H9 (cell line): ENCODE results near the gene VEGFB. TPM values are rescaled to one million over a fixed set of nuclear protein-coding genes. Genes with fewer than 3 reads are reported as not detected.

Experiments used
- DNase-seq: peaks from one replicate; pipeline ENCODE4 v3.0.0-alpha.2; 2017
- H2AFZ ChIP-seq: one replicate; pipeline ENCODE4 v1.6.1; 2013; ENCODE audit warnings: mild to moderate bottlenecking, low read length, control low read depth, moderate library complexity
- H2AK5ac ChIP-seq: 2 replicates; pipeline ENCODE4 v1.6.1; 2013; ENCODE audit warnings: low read length, control low read depth, mixed read lengths; ENCODE audit not compliant: insufficient read length
- H2BK120ac ChIP-seq: one replicate; pipeline ENCODE4 v1.6.1; 2013; ENCODE audit warnings: low read depth, mild to moderate bottlenecking, low read length, control low read depth, inconsistent platforms; ENCODE audit not compliant: poor library complexity, severe bottlenecking
- H2BK12ac ChIP-seq: 2 replicates; pipeline ENCODE4 v1.6.1; 2013; ENCODE audit warnings: low read length, control low read depth, mixed read lengths, low read depth; ENCODE audit not compliant: insufficient read length
- H2BK15ac ChIP-seq: 2 replicates; pipeline ENCODE4 v1.6.1; 2013; ENCODE audit warnings: low read depth, low read length, control low read depth
- H2BK20ac ChIP-seq: one replicate; pipeline ENCODE4 v1.6.1; 2013; ENCODE audit warnings: low read depth, mild to moderate bottlenecking, low read length, control low read depth, inconsistent platforms; ENCODE audit not compliant: poor library complexity, severe bottlenecking
- H2BK5ac ChIP-seq: 2 replicates; pipeline ENCODE4 v1.6.1; 2013; ENCODE audit warnings: low read length, control low read depth, mixed read lengths; ENCODE audit not compliant: insufficient read length
- H3K14ac ChIP-seq: 2 replicates; pipeline ENCODE4 v1.6.1; 2013; ENCODE audit warnings: low read length, control low read depth; ENCODE audit not compliant: insufficient read depth
- H3K18ac ChIP-seq: 2 replicates; pipeline ENCODE4 v1.6.1; 2013; ENCODE audit warnings: low read depth, mild to moderate bottlenecking, mixed read lengths, low read length, control low read depth; ENCODE audit not compliant: insufficient read length
- H3K23ac ChIP-seq: 2 replicates; pipeline ENCODE4 v1.6.1; 2013; ENCODE audit warnings: low read length, control low read depth, mixed read lengths, low read depth; ENCODE audit not compliant: insufficient read length
- H3K23me2 ChIP-seq: 2 replicates; pipeline ENCODE4 v1.6.1; 2013; ENCODE audit warnings: low read depth, mild to moderate bottlenecking, mixed read lengths, low read length, control low read depth; ENCODE audit not compliant: insufficient read length, poor library complexity, severe bottlenecking
- H3K27ac ChIP-seq: 2 replicates; pipeline ENCODE4 v1.5.1; 2013; ENCODE audit warnings: low read length, control low read depth, mixed read lengths, low read depth; ENCODE audit not compliant: insufficient read length
- H3K27me3 ChIP-seq: 2 replicates; pipeline ENCODE4 v1.6.1; 2013; ENCODE audit warnings: low read length, control low read depth, inconsistent platforms; ENCODE audit not compliant: insufficient read depth
- H3K4ac ChIP-seq: 2 replicates; pipeline ENCODE4 v1.6.1; 2013; ENCODE audit warnings: low read depth, mild to moderate bottlenecking, control low read depth, inconsistent platforms, low read length, moderate library complexity
- H3K4me1 ChIP-seq: 2 replicates; pipeline ENCODE4 v1.6.1; 2013; ENCODE audit warnings: low read length, control low read depth, inconsistent platforms; ENCODE audit not compliant: insufficient read depth
- H3K4me2 ChIP-seq: 2 replicates; pipeline ENCODE4 v1.6.1; 2013; ENCODE audit warnings: low read length, control low read depth, mixed read lengths; ENCODE audit not compliant: insufficient read length, insufficient read depth
- H3K56ac ChIP-seq: 2 replicates; pipeline ENCODE4 v1.6.1; 2013; ENCODE audit warnings: low read depth, mild to moderate bottlenecking, mixed read lengths, low read length, control low read depth; ENCODE audit not compliant: insufficient read length
- H3K79me1 ChIP-seq: 2 replicates; pipeline ENCODE4 v1.6.1; 2013; ENCODE audit warnings: low read depth, mild to moderate bottlenecking, moderate library complexity, low read length, control low read depth, inconsistent platforms; ENCODE audit not compliant: insufficient read depth, poor library complexity, severe bottlenecking
- H3K79me2 ChIP-seq: 2 replicates; pipeline ENCODE4 v1.6.1; 2013; ENCODE audit warnings: low read length, control low read depth, inconsistent platforms; ENCODE audit not compliant: insufficient read depth
- H3K9ac ChIP-seq: 2 replicates; pipeline ENCODE4 v1.6.1; 2013; ENCODE audit warnings: low read length, control low read depth, mixed read lengths; ENCODE audit not compliant: insufficient read length; ENCODE audit errors: extremely low read depth
- H3K9me3 ChIP-seq: one replicate; pipeline ENCODE4 v1.6.1; 2013; ENCODE audit warnings: low read depth, low read length, inconsistent platforms; ENCODE audit not compliant: control insufficient read depth
- H3T11ph ChIP-seq: one replicate; pipeline ENCODE4 v1.6.1; 2013; ENCODE audit warnings: mild to moderate bottlenecking, low read length, control low read depth, inconsistent platforms
- H4K20me1 ChIP-seq: one replicate; pipeline ENCODE4 v1.6.1; 2013; ENCODE audit not compliant: control insufficient read depth, insufficient read length, insufficient read depth
- H4K5ac ChIP-seq: 2 replicates; pipeline ENCODE4 v1.6.1; 2013; ENCODE audit warnings: low read depth, mild to moderate bottlenecking, mixed read lengths, low read length, control low read depth; ENCODE audit not compliant: insufficient read length
- H4K8ac ChIP-seq: replicated peaks from 2 replicates; pipeline ENCODE4 v1.6.1; 2013; ENCODE audit warnings: low read length, control low read depth, mixed read lengths, low read depth; ENCODE audit not compliant: insufficient read length
- H4K91ac ChIP-seq: 2 replicates; pipeline ENCODE4 v1.6.1; 2013; ENCODE audit warnings: low read depth, mild to moderate bottlenecking, moderate library complexity, mixed read lengths, low read length, control low read depth; ENCODE audit not compliant: insufficient read length
- H3K27ac Mint-ChIP-seq, 3 experiments: 2 replicates in 2 of 3; 3 replicates in 1 of 3; pipeline ENCODE4 v1.8.0; 2020 to 2021; ENCODE audit warnings: mixed read lengths in 3 of 3, mild to moderate bottlenecking in 1 of 3, moderate library complexity in 1 of 3
- H3K27me3 Mint-ChIP-seq: 2 replicates; pipeline ENCODE4 v1.8.0; 2021; ENCODE audit warnings: low read depth, mild to moderate bottlenecking, moderate library complexity, mixed read lengths
- H3K36me3 Mint-ChIP-seq, 3 experiments: 2 replicates in 2 of 3; 3 replicates in 1 of 3; pipeline ENCODE4 v1.8.0; 2020 to 2021; ENCODE audit warnings: low read depth in 3 of 3, mixed read lengths in 3 of 3; ENCODE audit not compliant: insufficient read depth in 1 of 3
- H3K4me1 Mint-ChIP-seq, 2 experiments: 2 replicates each; pipeline ENCODE4 v1.8.0; 2020; ENCODE audit warnings: mixed read lengths in 2 of 2
- H3K4me3 Mint-ChIP-seq, 2 experiments: 2 replicates in 1 of 2; 3 replicates in 1 of 2; pipeline ENCODE4 v1.8.0; 2020 to 2021; ENCODE audit warnings: mild to moderate bottlenecking in 2 of 2, mixed read lengths in 2 of 2, moderate library complexity in 1 of 2
- H3K9me3 Mint-ChIP-seq, 2 experiments: 2 replicates in 1 of 2; 3 replicates in 1 of 2; pipeline ENCODE4 v1.8.0; 2020; ENCODE audit warnings: mild to moderate bottlenecking in 2 of 2, mixed read lengths in 2 of 2, moderate library complexity in 1 of 2
- WGBS: extraction: QIAGEN DNeasy Blood & Tissue Kit; methylation state at CpG from one replicate; pipeline ENCODE4 v1.1.7; 2013; ENCODE audit warnings: missing lambda C conversion rate, low lambda C conversion rate, mixed read lengths; ENCODE audit not compliant: insufficient read length; ENCODE audit errors: extremely low coverage; 5-methylcytosine and 5-hydroxymethylcytosine counted together
- total RNA-seq: library from RNA; stranded (reverse); gene quantifications from 2 replicates; pipeline ENCODE4 v1.2.1, GENCODE V29; 2021
- TF ChIP-seq, protein P1 (sequence below): fragments of 200-600 bp; sonication (generic); conservative IDR thresholded peaks from 3 replicates; pipeline ENCODE4 v1.8.0; 2021; ENCODE audit warnings: antibody characterized with exemption, mild to moderate bottlenecking

Gene VEGFB
- total RNA-seq, 1 experiment from 2014 or later = 57.7 TPM

DNA sequence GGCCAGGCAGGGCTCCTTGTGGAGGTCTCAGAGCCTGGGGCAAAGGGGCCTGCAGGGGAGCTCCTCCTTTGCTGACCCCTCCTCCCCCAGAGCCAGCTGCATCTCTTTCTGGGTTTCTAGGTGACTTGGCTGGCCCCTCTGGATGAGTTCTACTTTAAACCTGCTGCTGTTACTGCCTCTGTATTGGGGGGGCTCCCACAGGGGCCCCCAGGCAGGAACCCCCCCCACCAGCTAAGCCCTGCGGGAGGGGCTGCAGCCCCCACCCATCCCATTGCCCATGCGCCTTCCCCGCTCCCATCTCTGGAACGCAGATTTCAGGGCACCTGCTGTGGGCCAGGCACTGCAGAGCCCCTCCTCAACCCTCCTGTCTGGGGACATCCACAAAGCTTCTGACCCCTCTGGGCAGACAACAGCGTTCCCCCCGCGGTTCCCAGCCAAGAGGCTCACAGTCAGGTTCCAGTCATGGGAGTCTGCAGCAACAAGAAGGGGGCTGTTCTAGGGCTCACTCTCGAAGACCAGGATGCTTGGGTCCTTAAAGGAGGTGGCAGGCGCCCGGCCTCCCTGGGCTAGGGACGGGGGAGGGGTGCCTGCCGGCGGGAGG lies 16.1 kb downstream of the VEGFB start:
- Histone ChIP-seq H3K27ac (no peak overlapping the region), H3K27me3 (no peaks in the 10 kb centered on the region)
- no CpG with 5 or more reads among the region's 13 CpGs for WGBS

More for the DNA sequence above, 16.1 kb downstream of the VEGFB start:
- peaks cover 34 to 44% of the 10 kb centered on the region in 2 experiments for H3K4me1 Mint-ChIP-seq
- no peaks in the 10 kb centered on the region for H4K20me1 ChIP-seq
- H2BK20ac ChIP-seq = no peak overlapping the region
- H2BK12ac ChIP-seq = no peak overlapping the region
- peak overlapping the region; percentile 88 to 97 (median 97); a peak in 6 of 7 replicates for H3K27ac Mint-ChIP-seq
- H3K14ac ChIP-seq = no peak overlapping the region; the same call in 1 of the 2 replicates
- no peak overlapping the region for H4K5ac ChIP-seq
- H3K23me2 ChIP-seq = peaks cover 26% of the 10 kb centered on the region
- no peak overlapping the region for H2BK15ac ChIP-seq
- no peaks in the 10 kb centered on the region for H3K27me3 Mint-ChIP-seq
- peaks cover 3% of the 10 kb centered on the region for H3K79me1 ChIP-seq
- TF ChIP-seq, protein P1, sequence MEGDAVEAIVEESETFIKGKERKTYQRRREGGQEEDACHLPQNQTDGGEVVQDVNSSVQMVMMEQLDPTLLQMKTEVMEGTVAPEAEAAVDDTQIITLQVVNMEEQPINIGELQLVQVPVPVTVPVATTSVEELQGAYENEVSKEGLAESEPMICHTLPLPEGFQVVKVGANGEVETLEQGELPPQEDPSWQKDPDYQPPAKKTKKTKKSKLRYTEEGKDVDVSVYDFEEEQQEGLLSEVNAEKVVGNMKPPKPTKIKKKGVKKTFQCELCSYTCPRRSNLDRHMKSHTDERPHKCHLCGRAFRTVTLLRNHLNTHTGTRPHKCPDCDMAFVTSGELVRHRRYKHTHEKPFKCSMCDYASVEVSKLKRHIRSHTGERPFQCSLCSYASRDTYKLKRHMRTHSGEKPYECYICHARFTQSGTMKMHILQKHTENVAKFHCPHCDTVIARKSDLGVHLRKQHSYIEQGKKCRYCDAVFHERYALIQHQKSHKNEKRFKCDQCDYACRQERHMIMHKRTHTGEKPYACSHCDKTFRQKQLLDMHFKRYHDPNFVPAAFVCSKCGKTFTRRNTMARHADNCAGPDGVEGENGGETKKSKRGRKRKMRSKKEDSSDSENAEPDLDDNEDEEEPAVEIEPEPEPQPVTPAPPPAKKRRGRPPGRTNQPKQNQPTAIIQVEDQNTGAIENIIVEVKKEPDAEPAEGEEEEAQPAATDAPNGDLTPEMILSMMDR = no peak
- H3K56ac ChIP-seq = no peak overlapping the region
- no peak overlapping the region for H3K9ac ChIP-seq
- no peak overlapping the region for H2AFZ ChIP-seq
- no peak overlapping the region for H2BK5ac ChIP-seq
- peaks cover 8 to 21% (median 15%) of the 10 kb centered on the region in 3 experiments; a peak in 6 of 7 replicates for H3K36me3 Mint-ChIP-seq
- H3K9me3 ChIP-seq = no peaks in the 10 kb centered on the region
- H3K9me3 Mint-ChIP-seq = no peaks in the 10 kb centered on the region; a peak in 1 of 5 replicates
- H3K4me2 ChIP-seq = peak overlapping the region; percentile 67
- no peak for DNase-seq
- H3K4ac ChIP-seq = no peak overlapping the region
- no peak overlapping the region for H4K91ac ChIP-seq
- H3T11ph ChIP-seq = no peak overlapping the region
- H3K18ac ChIP-seq = no peak overlapping the region
- H2AK5ac ChIP-seq = no peak overlapping the region
- no peak overlapping the region for H4K8ac ChIP-seq
- H3K4me1 ChIP-seq = peaks cover 9% of the 10 kb centered on the region; the same call in 1 of the 2 replicates
- H2BK120ac ChIP-seq = no peak overlapping the region
- peak overlapping the region; percentile 76 to 93 for H3K4me3 Mint-ChIP-seq
- no peak overlapping the region for H3K23ac ChIP-seq
- H3K79me2 ChIP-seq = peaks cover 7% of the 10 kb centered on the region; the same call in 1 of the 2 replicates
